GM18519 (cell line): ENCODE measurements around the gene SAMD3.
"Not testable (repeated sequence)": the region's sequence is repeated elsewhere in the genome, so short reads cannot be mapped to it uniquely, and the experiment has no call there.

Source experiments
- ATAC-seq: cut with Tn5 transposase; IDR thresholded peaks from one replicate; pipeline ENCODE4 v1.9.1; 2021; ENCODE audit warnings: mild to moderate bottlenecking, moderate library complexity; ENCODE audit not compliant: unreplicated experiment, low FRiP score

SAMD3 gene, protein sequence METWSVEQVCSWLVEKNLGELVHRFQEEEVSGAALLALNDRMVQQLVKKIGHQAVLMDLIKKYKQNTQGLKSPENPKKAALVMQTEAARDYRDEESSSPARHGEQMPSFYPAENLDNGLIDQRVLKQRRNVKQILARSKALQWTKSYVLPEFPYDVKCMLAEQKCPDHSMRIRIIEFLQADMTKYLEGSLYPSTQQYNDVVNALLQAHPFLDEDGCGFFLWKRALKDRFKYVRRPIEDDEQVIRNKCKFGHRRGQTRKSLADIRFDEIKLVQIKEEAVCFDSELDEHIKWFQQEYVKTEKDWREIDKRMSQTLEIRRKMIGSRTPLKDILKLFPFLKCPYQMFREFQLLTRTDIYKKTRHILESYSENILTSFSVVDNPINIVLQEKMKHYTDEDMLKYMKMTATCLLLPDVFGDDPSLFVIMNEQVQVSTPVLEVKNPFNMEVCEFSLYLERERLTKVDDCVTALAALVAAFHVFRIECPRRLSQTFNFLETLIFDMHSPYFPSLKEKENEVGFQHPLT

GRCh38 chr6:130222775-130223174, at the start of gene SAMD3:
TSS of gene SAMD3 (minus strand) at chr6:130222951. CDS start at chr6:130215273, 7,678 bp downstream.
- no peak for ATAC-seq

DNA sequence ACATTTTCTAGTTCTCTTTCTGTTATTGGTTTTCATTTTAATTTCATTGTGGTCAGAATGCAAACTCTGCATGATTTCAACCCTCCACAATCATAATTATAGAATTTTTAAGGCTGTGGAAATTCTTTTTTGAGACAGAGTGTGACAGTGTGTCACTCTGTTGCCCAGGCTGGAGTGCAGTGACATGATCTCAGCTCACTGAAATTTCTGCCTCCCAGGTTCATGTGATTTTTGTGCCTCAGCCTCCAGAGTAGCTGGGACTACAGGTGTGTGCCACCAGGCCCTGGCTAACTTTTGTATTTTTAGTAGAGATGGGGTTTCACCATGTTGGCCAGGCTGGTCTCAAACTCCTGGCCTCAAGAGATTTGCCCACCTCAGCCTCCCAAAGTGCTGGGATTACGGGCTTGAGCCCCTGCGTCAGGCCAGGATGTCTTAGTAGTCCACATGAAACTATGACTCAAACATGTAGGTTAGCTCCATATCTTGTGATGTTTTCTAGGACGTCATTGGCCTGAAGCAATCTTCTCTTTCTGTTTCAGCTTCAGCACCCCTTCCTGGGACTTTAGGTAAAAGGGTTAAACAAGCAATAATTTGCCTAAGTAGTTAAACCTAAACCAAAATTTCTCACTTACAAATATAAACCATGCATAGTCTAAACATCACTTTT, 47.4 kb upstream of the SAMD3 start:
- no peak for ATAC-seq

- not testable (repeated sequence) for ATAC-seq
Measured at GRCh38 chr6:130265553-130265952, 42.8 kb upstream of the SAMD3 start.

DNA sequence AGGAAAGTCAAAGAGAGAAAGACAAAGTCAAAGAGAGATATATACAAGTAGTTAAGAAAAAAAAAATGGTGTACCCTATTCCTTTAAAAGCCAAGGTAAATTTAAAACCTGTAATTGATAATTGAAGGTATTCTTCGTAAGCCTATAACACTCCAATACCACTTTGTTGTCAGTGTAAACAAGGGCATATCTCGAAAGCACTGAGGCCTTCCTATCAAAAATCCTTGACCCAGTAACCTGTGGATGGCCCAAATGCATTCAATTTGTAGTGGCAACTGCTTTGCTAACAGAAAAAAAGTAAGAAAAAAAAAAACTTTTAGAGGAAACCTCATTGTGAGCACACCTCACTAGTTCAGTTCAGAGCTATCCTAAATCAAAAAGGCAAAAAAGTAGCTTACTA, 39.3 kb upstream of the SAMD3 start:
- ATAC-seq = no peak

DNA sequence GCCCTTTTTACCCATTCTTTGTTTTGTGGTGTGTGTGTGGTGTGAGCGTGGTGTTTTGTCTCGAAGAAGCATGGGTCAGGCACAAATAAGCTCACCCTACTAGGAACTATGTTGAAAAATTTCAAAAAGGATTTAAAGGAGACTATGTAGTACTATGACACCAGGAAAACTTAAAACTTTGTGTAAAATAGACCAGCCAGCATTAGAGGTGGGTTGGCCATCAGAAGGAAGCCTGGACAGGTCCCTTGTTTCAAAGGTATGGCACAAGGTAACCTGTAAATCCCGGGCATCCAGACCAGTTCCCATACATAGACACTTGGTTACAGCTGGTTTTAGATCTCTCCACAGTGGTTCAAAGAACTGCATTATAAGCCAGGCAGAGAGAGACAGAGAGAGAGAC, 38.8 kb upstream of the SAMD3 start:
- ATAC-seq = not testable (repeated sequence)

DNA sequence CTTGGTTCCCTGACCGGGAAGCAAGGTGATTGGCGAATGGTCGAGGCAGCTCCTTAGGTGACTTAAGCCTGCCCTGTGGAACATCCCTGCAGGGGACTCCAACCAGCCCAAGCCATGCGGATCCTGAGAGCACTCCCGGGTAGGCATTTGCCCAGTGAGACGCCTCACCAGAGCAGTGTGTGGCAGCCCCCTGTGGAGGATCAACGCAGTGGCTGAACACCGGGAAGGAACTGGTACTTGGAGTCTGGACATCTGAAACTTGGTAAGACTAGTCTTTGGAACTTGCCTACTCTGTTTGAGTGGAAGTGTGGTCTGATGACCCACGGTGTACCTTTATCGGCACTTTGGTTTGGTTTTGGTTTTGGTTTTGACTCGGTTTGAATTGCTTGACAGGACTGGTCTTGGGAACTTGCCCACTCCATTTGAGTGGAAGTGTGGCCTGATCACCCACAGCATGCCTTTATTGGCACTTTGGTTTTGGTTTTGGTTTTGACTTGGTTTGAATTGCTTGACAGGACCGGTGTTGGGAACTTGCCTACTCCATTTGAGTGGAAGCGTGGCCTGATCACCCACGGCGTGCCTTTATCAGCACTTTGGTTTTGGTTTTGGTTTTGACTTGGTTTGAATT, 38.0 kb upstream of the SAMD3 start:
- ATAC-seq = not testable (repeated sequence)

DNA sequence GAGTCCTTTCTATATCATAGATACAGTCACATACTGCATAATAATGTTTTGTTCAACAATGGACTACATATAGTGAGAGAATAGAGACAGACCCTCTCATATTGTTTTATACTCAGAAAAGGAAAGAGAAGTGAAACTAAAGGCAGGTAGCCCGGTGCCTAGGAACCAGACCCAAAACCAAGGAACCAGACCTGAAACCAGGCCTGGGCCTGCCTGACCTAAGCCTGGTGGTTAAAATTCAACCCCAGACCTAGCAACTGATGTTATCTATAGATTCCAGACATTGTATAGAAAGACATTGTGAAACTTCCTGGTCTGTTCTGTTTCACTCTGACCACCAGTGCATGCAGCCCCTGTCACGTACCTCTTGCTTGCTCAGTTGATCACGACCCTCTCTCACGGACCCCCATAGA, 37.3 kb upstream of the SAMD3 start:
- peak; percentile 70 for ATAC-seq

DNA sequence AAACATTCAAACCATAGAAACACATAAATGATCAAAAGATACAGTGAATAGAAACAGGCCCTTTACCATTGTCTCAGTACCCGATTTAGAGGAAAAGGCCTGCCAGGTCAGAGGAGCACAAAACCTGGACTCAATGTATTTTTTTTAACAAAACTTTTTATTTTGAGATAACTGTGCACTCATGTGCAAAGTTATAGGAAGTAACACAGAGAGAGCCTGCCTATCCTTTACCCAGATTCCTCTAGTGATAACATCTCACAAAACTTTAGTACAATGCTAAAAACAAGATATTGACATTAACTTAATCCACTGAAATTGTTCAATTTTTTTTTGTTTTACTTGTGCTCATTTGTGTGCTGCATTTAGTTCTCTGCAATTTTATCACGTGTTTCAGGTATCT, 36.8 kb upstream of the SAMD3 start:
- peak; percentile 11 for ATAC-seq

GRCh38 chr6:130259140-130259539, 36.4 kb upstream of the SAMD3 start:
- ATAC-seq = no peak

- ATAC-seq = no peak
Measured at GRCh38 chr6:130252527-130253237, 29.9 kb upstream of the SAMD3 start.

DNA sequence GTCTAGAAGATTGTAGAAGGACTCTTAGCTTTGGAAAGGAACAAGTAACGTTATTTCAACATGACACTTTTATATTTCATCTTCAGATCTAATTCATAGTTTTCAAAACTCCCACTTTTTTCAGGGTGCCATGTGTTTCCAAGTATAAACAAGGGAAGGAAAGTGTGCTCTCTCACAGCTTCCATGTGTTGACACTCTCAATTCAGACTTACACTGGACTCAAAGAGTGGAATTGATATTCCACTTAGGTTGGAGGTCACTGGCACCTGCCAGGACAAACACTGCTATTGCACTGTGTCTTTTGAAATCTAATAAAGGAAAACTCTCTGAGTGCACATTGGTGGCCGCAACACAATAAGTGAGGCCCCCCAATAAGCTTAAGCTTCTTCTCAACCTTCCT, 22.5 kb upstream of the SAMD3 start:
- no peak for ATAC-seq

GRCh38 chr6:130244728-130245127, 22.0 kb upstream of the SAMD3 start:
- no peak for ATAC-seq

DNA sequence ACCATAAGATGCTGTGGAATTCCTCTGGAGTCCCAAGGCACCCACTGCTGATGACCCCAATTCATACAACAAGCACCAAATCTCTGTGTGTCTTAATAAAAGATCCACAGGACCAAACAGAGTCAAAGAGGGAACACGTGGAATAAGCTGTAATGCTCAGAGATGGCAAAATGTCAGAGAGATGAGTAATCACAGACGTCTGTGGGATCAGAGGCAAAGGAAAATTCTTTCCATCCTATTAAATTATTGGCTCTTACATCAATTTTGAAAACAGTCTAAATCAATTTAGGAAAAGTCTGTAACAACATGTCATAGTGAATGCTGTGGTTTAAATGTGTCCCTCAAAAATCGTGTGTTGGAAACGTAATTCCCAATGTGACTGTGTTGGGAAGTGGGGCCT, 17.5 kb upstream of the SAMD3 start:
- ATAC-seq = no peak

- no peak for ATAC-seq
Measured at GRCh38 chr6:130239755-130240154, 17.0 kb upstream of the SAMD3 start.

- ATAC-seq = no peak
Measured at GRCh38 chr6:130233330-130233729, 10.6 kb upstream of the SAMD3 start.

GRCh38 chr6:130230531-130230930, 7.8 kb upstream of the SAMD3 start:
- not testable (repeated sequence) for ATAC-seq

DNA sequence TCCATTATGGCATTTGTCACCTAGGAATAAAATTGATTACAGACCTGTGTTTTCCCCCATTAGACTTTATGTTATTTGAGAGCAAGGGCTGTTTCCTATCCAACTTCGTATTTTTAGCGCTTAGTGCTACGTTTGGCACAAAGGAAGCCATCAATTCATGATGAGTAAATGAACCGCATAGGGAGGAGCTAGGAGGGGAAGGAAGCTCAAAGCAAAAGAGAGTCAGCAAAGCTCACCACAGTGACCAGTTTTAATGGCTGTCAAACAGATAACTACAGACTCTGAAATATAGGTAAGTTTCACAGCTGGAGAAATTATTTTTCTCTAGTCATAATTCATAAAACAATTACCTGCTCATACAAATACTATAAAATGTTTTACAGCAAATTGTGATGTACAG, 6.9 kb upstream of the SAMD3 start:
- ATAC-seq = no peak

GRCh38 chr6:130223508-130223907, 757 bp upstream of the SAMD3 start:
- ATAC-seq = peak; percentile 99

DNA sequence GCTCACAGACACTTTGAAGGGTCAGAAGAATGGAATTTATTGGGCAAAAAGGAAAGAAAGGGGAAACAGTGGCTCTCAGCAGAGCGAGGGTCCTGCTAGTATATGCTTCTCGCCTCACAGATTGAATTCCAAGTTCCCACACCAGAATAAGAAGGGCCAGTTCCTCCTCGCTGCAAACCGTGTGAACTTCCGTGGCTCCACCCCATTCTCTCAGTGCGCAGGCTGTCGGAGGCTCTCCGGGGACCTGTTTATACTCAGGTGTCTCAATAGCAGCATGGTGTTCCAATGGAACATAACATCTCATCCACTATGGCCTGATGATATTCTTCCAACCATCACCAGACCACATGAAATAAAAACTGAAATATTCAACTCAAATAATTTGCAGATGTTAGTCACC, 4.6 kb downstream of the SAMD3 start:
- ATAC-seq = no peak

DNA sequence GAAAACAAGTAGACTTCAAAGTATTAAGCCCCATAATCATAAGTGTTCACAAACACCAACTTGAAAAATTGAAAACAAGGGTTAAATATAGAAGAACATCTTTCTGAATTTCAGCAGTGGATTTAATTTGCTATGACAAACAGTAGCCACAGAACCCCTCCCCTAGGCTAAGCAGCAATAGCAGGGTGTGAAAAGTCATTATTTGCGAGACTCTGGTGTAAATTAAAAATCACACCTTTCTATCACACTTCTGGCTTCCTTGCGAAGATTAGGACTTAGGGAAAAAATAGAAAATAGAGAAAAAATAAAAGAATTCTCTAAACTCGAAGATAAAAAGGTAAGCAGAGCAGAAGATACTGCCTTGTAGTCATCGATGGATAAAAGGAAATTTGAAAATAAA, 6.1 kb downstream of the SAMD3 start:
- ATAC-seq = no peak

GRCh38 chr6:130215526-130215925, 7.2 kb downstream of the SAMD3 start:
- ATAC-seq = no peak
